CD4-positive, CD25-positive, alpha-beta regulatory T cell (primary cell): ENCODE results near the gene SMURF1. TPM values are rescaled to one million over a fixed set of nuclear protein-coding genes. Genes with fewer than 3 reads are reported as not detected.
A peak's percentile ranks its signal among the peaks of the same experiment; 100 is the strongest.

Experiments
- ATAC-seq, 2 donors: fragments of 150-1000 bp; cut with Tn5 transposase; one replicate each; pipeline ENCODE4 v1.10.0; 2021; ENCODE audit warnings: low read depth in 2 of 2, moderate number of reproducible peaks in 2 of 2, moderate library complexity in 1 of 2
- DNase-seq, 3 donors: peaks; one replicate each; pipeline versions ENCODE4 v3.0.0 to v3.0.0-alpha.2; 2012 to 2022; ENCODE audit warnings: mixed read lengths in 1 of 3
- H3K27ac ChIP-seq: one replicate; pipeline ENCODE4 v1.7.0; 2013; ENCODE audit warnings: mild to moderate bottlenecking, low read length; ENCODE audit not compliant: insufficient read depth, poor library complexity, severe bottlenecking
- H3K27me3 ChIP-seq: one replicate; pipeline ENCODE4 v1.7.0; 2013; ENCODE audit warnings: low read length; ENCODE audit not compliant: control insufficient read depth, insufficient read depth
- H3K36me3 ChIP-seq: one replicate; pipeline ENCODE4 v1.7.0; 2013; ENCODE audit warnings: mild to moderate bottlenecking, low read length, moderate library complexity; ENCODE audit not compliant: control insufficient read depth, insufficient read depth
- H3K4me1 ChIP-seq: 2 replicates; pipeline ENCODE4 v1.7.0; 2013; ENCODE audit warnings: mild to moderate bottlenecking, low read length; ENCODE audit not compliant: insufficient read depth, control insufficient read depth, poor library complexity, severe bottlenecking
- H3K4me3 ChIP-seq: one replicate; pipeline ENCODE4 v1.7.0; 2013; ENCODE audit warnings: low read depth, mild to moderate bottlenecking, low read length, moderate library complexity
- H3K9me3 ChIP-seq, 2 experiments: 1 replicate in 1 of 2; 2 replicates in 1 of 2; pipeline ENCODE4 v1.7.0; 2013; ENCODE audit warnings: low read length in 2 of 2, mild to moderate bottlenecking in 1 of 2, moderate library complexity in 1 of 2; ENCODE audit not compliant: control insufficient read depth in 2 of 2
- H3K27ac Mint-ChIP-seq, 3 donors: one replicate each; pipeline ENCODE4 v1.8.0; 2020 to 2022; ENCODE audit warnings: mild to moderate bottlenecking in 3 of 3, mixed read lengths in 3 of 3, moderate library complexity in 2 of 3
- H3K27me3 Mint-ChIP-seq: one replicate; pipeline ENCODE4 v1.8.0; 2022; ENCODE audit warnings: mild to moderate bottlenecking, mixed read lengths
- H3K36me3 Mint-ChIP-seq: one replicate; pipeline ENCODE4 v1.8.0; 2020; ENCODE audit warnings: mixed read lengths
- H3K4me1 Mint-ChIP-seq, 4 donors: one replicate each; pipeline ENCODE4 v1.8.0; 2020 to 2022; ENCODE audit warnings: mixed read lengths in 4 of 4, mild to moderate bottlenecking in 1 of 4
- H3K4me3 Mint-ChIP-seq, 4 donors: one replicate each; pipeline ENCODE4 v1.8.0; 2020 to 2022; ENCODE audit warnings: mild to moderate bottlenecking in 4 of 4, mixed read lengths in 4 of 4, moderate library complexity in 3 of 4
- H3K9me3 Mint-ChIP-seq, 7 donors: one replicate each; pipeline ENCODE4 v1.8.0; 2020 to 2022; ENCODE audit warnings: mixed read lengths in 7 of 7, mild to moderate bottlenecking in 3 of 7, moderate library complexity in 2 of 7
- polyA plus RNA-seq, 4 donors: library from polyadenylated mRNA; unstranded; fragments of 300-500 nt; fragmentation: Illumina TruSeq; gene quantifications; one replicate each; pipeline ENCODE4 v1.2.3, GENCODE V29; 2021
- total RNA-seq: library from RNA; stranded (reverse); gene quantifications from one replicate; pipeline ENCODE4 v1.2.3, GENCODE V29; 2022

Gene SMURF1
- total and polyA plus RNA-seq, 5 donors from 2014 or later: 1.3 to 35.3 (median 1.7) TPM

DNA sequence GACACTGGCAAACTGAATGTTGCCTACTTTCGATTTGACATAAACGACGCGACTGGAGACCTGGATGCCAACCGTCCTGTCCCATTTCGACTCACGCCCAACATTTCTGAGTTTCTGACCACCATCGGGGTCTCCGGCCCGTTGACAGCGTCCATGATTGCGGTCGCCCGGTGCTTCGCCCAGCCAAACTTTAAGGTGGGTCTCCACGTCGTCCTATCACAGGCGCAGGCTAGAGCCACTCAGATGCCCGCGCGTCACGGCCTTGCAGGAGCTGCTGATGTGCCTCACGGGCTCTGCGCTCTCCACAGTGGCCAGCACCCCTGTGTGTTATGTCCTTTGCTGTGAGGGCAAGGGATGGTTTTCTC lies 132.6 kb downstream of the SMURF1 start:
- Mint-ChIP-seq H3K4me3 (no peak overlapping the region), H3K36me3 (peaks cover 59% of the 10 kb centered on the region), H3K4me1 (peaks cover 0 to 7% (median under 1%) of the 10 kb centered on the region in 4 donors), H3K27me3 (no peaks in the 10 kb centered on the region), H3K9me3 (peaks cover 0 to 1% (median 0%) of the 10 kb centered on the region in 7 donors), H3K27ac (no peak overlapping the region)
- H3K4me3 ChIP-seq: no peak overlapping the region
- no peak for DNase-seq
- H3K9me3 ChIP-seq: no peaks in the 10 kb centered on the region
- H3K27me3 ChIP-seq: no peaks in the 10 kb centered on the region
- no peak for ATAC-seq
- H3K36me3 ChIP-seq: peaks cover 81% of the 10 kb centered on the region
- H3K4me1 ChIP-seq: no peaks in the 10 kb centered on the region
- H3K27ac ChIP-seq: no peak overlapping the region

DNA sequence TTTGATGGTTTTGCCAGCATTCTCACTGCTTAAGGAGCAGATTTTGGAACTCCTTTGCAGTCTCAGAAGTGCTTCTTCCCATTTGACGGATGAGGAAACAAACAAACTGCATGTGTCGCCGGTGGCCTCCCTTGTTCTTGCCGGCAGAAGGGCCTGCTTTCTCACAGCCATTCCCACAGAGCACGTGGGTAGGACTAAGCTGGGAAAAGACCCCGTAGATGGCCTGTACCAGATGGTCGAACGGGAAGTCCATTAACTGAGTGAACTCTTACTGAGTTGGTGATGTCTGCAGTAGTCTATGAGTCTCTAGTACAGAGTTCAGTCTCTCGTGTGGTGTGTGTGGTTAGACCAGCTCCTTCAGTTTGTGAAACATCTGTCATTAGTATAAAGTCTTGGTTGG lies 133.6 kb downstream of the SMURF1 start:
- Histone ChIP-seq H3K9me3 (no peaks in the 10 kb centered on the region), H3K4me1 (no peaks in the 10 kb centered on the region), H3K4me3 (no peak overlapping the region), H3K27me3 (no peaks in the 10 kb centered on the region), H3K27ac (no peak overlapping the region), H3K36me3 (peaks cover 88% of the 10 kb centered on the region)
- H3K4me3 Mint-ChIP-seq: no peak overlapping the region
- peaks cover 0 to 5% (median 0%) of the 10 kb centered on the region in 4 donors for H3K4me1 Mint-ChIP-seq
- peaks cover 0 to 1% (median 0%) of the 10 kb centered on the region in 7 donors for H3K9me3 Mint-ChIP-seq
- ATAC-seq (no peak), DNase-seq (no peak)
- H3K27me3 Mint-ChIP-seq: no peaks in the 10 kb centered on the region
- H3K27ac Mint-ChIP-seq: peak overlapping the region in 1 of 3 donors; percentile 33
- H3K36me3 Mint-ChIP-seq: peaks cover 56% of the 10 kb centered on the region

DNA sequence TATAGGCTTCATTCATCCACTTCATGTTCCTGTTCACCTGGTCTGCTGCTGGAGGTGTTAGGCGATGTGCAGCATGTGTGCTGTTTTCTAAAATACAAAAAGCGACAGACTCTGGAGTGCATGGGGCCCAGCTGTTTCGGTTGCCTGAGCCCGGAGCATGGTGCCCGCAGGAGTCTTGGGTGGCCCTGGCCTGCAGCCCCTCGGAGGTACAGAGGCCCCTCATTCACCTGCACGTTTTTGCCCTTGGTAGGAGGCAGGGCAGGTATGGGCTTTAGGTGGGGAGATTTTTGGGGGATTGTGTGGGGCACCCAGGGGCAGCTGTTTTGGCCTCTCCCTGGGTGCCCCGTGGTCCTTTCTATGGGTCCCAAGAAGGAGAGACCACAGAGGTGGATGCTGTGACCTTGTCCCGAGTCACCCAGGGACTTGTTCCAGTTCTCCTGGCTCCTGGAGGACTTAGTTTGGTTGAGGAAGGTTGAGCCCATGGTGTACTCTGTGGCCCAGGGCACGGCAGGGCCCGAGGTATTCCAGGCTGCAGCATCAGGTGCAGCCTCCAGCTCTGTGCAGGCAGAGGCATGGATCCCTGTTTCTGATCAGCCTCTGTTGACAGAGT lies 134.9 kb downstream of the SMURF1 start:
- Mint-ChIP-seq H3K27ac (no peak overlapping the region), H3K27me3 (no peaks in the 10 kb centered on the region), H3K9me3 (no peaks in the 10 kb centered on the region), H3K4me1 (no peaks in the 10 kb centered on the region), H3K4me3 (no peak overlapping the region), H3K36me3 (peaks cover 51% of the 10 kb centered on the region)
- Histone ChIP-seq H3K27ac (no peak overlapping the region), H3K4me1 (no peaks in the 10 kb centered on the region), H3K27me3 (no peaks in the 10 kb centered on the region), H3K9me3 (no peaks in the 10 kb centered on the region), H3K36me3 (peaks cover 91% of the 10 kb centered on the region), H3K4me3 (no peak overlapping the region)
- DNase-seq (no peak), ATAC-seq (no peak)

DNA sequence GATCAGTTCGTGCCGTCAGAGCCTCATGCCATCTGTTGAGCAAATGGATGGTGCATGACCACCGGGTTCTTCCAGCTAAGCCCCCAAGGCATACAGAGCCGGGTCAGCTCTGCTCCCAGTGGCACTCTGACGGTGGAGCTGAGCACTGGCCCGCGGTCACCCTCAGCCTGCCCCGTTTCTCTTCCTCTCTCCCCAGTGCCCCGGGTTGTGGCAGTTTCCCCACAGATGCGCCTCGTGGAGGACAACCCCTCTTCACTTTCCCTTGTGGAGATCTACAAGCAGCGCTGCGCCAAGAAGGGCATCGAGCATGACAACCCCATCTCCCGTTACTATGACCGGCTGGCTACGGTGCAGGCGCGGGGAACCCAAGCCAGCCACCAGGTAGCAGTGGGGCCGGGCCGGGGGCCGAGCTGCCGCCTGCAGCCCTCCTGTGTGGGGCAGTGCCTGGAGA lies 135.7 kb downstream of the SMURF1 start:
- no peaks in the 10 kb centered on the region for H3K9me3 Mint-ChIP-seq
- no peaks in the 10 kb centered on the region for H3K27me3 Mint-ChIP-seq
- no peaks in the 10 kb centered on the region for H3K4me1 ChIP-seq
- no peak overlapping the region for H3K4me3 Mint-ChIP-seq
- H3K27ac Mint-ChIP-seq: no peak overlapping the region
- ATAC-seq (no peak), DNase-seq (no peak)
- H3K36me3 Mint-ChIP-seq: peaks cover 47% of the 10 kb centered on the region
- no peaks in the 10 kb centered on the region for H3K9me3 ChIP-seq
- H3K4me1 Mint-ChIP-seq: no peaks in the 10 kb centered on the region
- no peaks in the 10 kb centered on the region for H3K27me3 ChIP-seq
- no peak overlapping the region for H3K27ac ChIP-seq
- peaks cover 87% of the 10 kb centered on the region for H3K36me3 ChIP-seq
- H3K4me3 ChIP-seq: no peak overlapping the region

DNA sequence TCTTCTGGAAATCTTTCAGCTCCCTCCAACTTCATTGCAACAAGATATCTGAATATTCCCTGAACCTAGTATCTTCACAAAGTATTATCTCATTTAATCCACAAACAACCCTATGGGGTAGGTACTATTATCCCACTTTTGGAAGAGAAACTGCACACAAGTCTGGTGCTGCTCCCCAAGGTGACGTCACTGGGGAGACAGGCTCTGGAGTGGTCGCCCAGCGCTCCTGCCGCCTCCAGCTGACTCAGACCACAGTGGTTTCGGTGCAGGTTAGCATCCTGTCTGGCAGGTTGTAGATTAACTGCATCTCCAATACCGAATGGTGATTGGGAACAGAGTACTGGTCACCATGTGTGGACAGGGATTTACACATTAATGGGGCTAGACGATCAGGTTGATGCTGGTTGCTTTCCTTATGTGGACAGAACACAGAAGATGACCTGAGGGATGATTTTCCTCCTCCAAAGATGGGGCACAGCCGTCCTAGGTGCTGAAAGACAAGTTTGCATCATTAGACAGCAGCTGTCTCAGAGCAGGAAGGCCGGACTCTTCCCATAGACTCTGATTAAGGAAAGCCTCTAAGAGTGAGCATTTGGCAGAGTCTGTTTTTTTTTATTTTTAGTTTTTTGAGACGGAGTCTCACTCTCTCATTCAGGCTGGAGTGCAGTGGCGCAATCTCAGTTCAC lies 137.0 kb downstream of the SMURF1 start:
- Mint-ChIP-seq H3K4me3 (no peak overlapping the region), H3K9me3 (no peaks in the 10 kb centered on the region), H3K27me3 (no peaks in the 10 kb centered on the region), H3K36me3 (peaks cover 41% of the 10 kb centered on the region), H3K4me1 (no peaks in the 10 kb centered on the region), H3K27ac (peak overlapping the region in 1 of 3 donors; percentile 54)
- no peak overlapping the region for H3K4me3 ChIP-seq
- H3K27me3 ChIP-seq: no peaks in the 10 kb centered on the region
- H3K36me3 ChIP-seq: peaks cover 83% of the 10 kb centered on the region
- no peaks in the 10 kb centered on the region for H3K4me1 ChIP-seq
- no peak overlapping the region for H3K27ac ChIP-seq
- DNase-seq (no peak), ATAC-seq (no peak)
- H3K9me3 ChIP-seq: no peaks in the 10 kb centered on the region

DNA sequence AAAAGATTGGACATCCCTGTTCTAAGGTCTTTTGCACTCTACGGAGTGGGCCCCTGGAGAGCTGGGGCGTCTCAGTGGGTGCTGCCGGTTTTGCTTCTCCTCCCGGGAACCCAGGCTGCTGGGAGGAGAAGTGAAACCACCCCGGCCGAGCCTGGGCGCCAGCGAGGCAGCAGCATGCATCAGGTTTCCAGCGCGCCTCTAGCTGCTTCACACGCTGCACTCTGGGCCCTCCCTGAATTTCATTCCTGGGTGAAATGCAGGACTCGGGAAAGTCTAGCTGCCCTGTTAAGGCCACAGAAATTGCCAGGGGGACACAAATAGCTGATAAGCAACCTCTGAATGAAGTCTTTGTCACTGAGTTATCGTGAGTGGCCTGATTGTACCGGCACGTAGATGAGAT lies 138.1 kb downstream of the SMURF1 start:
- H3K27ac Mint-ChIP-seq: no peak overlapping the region
- Histone ChIP-seq H3K4me1 (no peaks in the 10 kb centered on the region), H3K4me3 (no peak overlapping the region), H3K36me3 (peaks cover 80% of the 10 kb centered on the region), H3K9me3 (no peaks in the 10 kb centered on the region), H3K27me3 (no peaks in the 10 kb centered on the region), H3K27ac (no peak overlapping the region)
- no peak for ATAC-seq
- no peaks in the 10 kb centered on the region for H3K4me1 Mint-ChIP-seq
- H3K27me3 Mint-ChIP-seq: no peaks in the 10 kb centered on the region
- no peak for DNase-seq
- H3K36me3 Mint-ChIP-seq: peaks cover 41% of the 10 kb centered on the region
- no peak overlapping the region for H3K4me3 Mint-ChIP-seq
- no peaks in the 10 kb centered on the region for H3K9me3 Mint-ChIP-seq

DNA sequence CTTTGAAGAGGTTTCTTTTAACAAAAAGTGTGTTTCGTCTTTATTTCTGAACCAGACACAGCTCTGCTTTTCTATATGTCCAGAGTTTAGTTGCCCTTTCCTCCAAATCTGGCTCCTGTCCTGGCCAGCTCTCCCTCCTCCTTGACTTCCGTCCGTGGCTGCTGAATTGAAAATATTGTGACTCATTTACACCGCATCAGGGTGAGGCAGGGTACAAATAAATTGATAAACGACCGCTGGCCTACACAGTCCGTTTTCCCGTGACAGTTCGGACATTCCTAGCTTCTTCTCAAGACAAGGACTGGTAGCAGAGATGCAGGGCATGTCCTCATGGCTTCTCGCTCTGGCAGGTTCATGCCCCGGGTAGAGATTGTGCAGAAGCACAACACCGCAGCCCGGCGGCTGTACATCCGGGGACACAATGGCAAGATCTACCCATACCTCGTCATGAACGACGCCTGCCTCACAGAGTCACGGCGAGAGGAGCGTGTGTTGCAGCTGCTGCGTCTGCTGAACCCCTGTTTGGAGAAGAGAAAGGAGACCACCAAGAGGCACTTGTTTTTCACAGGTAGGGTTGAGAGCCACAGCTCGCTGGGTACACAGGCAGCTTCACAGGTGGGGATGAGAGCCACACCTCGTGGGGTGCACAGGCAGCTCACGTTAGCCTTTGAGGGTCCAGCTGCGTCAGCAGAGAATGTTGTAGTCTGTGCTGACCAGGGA lies 139.0 kb downstream of the SMURF1 start:
- Histone ChIP-seq H3K27ac (no peak overlapping the region), H3K4me1 (no peaks in the 10 kb centered on the region), H3K9me3 (no peaks in the 10 kb centered on the region), H3K36me3 (peaks cover 80% of the 10 kb centered on the region), H3K4me3 (no peak overlapping the region), H3K27me3 (no peaks in the 10 kb centered on the region)
- no peak for DNase-seq
- Mint-ChIP-seq H3K27me3 (no peaks in the 10 kb centered on the region), H3K4me1 (no peaks in the 10 kb centered on the region), H3K4me3 (no peak overlapping the region), H3K36me3 (peaks cover 35% of the 10 kb centered on the region), H3K27ac (peak overlapping the region in 1 of 3 donors; percentile 26), H3K9me3 (no peaks in the 10 kb centered on the region)
- ATAC-seq: no peak
